AG09319 (cell line): ENCODE results near the gene MAGEA6.
"Not testable (repeated sequence)": the region's sequence is repeated elsewhere in the genome, so short reads cannot be mapped to it uniquely, and the experiment has no call there.

Experiments used
- DNase-seq: peaks from one replicate; pipeline ENCODE4 v3.0.0-alpha.2; 2010; ENCODE audit warnings: low read depth; ENCODE audit errors: extremely low read depth
- CTCF ChIP-seq: IDR thresholded peaks from 2 replicates; pipeline ENCODE4 v1.5.1; 2011; ENCODE audit warnings: low read depth, mild to moderate bottlenecking, inconsistent platforms, low read length, moderate library complexity

The MAGEA6 gene

GRCh38 chrX:152735860-152736511 lies 33.5 kb downstream of the MAGEA6 start:
- no peak for DNase-seq
- no peak for TF ChIP-seq CTCF

- TF ChIP-seq CTCF, result no peak
- DNase-seq, result no peak
Measured at GRCh38 chrX:152735101-152735500, 34.4 kb downstream of the MAGEA6 start.

- DNase-seq, result not testable (repeated sequence)
Measured at GRCh38 chrX:152734143-152734858, 35.2 kb downstream of the MAGEA6 start.

- DNase-seq, result no peak
Measured at GRCh38 chrX:152733261-152733975, 36.1 kb downstream of the MAGEA6 start, which contains the start of the genes CSAG1 and MAGEA12. TSS of gene CSAG1 (minus strand) at chrX:152733721. CDS start at chrX:152732460, 1,261 bp downstream. TSS of gene MAGEA12 (plus strand) at chrX:152733757. CDS start at chrX:152736162, 2,405 bp downstream.

GRCh38 chrX:152725409-152725808 lies 44.1 kb downstream of the MAGEA6 start:
- TF ChIP-seq CTCF, result no peak
- no peak for DNase-seq

More at GRCh38 chrX:152733261-152733975, 36.1 kb downstream of the MAGEA6 start, which contains the start of the genes CSAG1 and MAGEA12:
- TF ChIP-seq CTCF, result no peak
